ENCODE data around the gene CHMP2A. TPM values are rescaled to one million over a fixed set of nuclear protein-coding genes. Genes with fewer than 3 reads are reported as not detected.
A peak's percentile ranks its signal among the peaks of the same experiment; 100 is the strongest.

The CHMP2A gene
- total and polyA plus RNA-seq, 8 donors: 84.1 to 120 (median 96.2) TPM

DNA sequence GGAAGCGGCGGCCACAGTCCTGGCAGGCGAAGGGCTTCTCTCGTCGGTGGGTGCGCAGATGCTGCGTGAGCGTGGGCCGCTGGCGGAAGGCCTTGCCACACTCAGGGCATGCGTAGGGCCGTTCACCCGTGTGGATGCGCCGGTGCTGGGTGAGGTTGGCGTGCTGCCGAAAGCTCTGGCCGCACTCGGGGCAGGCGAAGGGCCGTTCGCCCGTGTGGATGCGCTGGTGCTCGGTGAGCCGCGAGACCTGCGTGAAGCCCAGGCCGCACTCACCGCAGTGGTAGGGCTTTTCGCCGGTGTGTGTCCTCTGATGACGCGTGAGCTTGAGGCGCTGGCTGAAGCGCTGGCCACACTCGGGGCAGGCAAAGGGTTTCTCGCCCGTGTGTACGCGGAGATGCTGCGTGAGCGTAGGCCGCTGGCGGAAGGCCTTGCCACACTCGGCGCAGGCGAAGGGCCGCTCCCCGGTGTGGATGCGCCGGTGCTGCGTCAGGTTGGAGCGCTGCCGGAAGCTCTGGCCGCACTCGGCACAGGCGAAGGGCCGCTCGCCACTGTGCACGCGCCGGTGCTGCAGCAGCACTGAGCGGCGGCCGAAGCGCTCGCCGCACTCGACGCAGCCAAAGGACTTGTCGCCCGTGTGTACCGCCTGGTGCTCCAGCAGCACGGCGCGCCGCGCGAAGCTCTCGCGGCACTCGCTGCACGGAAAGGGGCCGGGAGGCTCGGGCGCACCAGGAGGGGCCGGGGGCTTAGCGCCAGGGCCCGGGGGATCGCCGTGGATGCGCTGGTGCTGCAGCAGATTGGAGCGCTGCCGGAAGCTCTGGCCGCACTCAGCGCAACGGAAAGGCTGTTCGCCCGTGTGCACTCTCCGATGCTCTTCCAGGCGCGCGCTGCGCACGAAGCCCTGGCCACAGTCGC is 7.5 kb upstream of the CHMP2A start:
- ATAC-seq (peak; percentile 12), DNase-seq (peak; percentile 34 to 83 (median 44))
- no peak for TF ChIP-seq CTCF (IDR thresholded peaks at IDR 0.05)
- Histone ChIP-seq H3K27me3 (peaks cover 0 to 39% of the 10 kb centered on the region in 2 donors), H3K27ac (peak overlapping the region; percentile 9 to 48), H3K4me3 (peak overlapping the region; percentile 21 to 31), H3K9me3 (no peaks in the 10 kb centered on the region), H3K36me3 (peaks cover 0 to 9% of the 10 kb centered on the region in 2 donors), H3K4me1 (peaks cover 17 to 36% of the 10 kb centered on the region in 2 donors)
- intact Hi-C loops (cut with DNase I): no loop called here

GRCh38 chr19:58561373-58562121 is 6.6 kb upstream of the CHMP2A start:
- Histone ChIP-seq H3K36me3 (peaks cover 0 to 9% of the 10 kb centered on the region in 2 donors), H3K4me3 (peak overlapping the region; percentile 21 to 31), H3K4me1 (peaks cover 22 to 44% of the 10 kb centered on the region in 2 donors), H3K27ac (no peak overlapping the region), H3K27me3 (peaks cover 0 to 39% of the 10 kb centered on the region in 2 donors), H3K9me3 (no peaks in the 10 kb centered on the region)
- TF ChIP-seq CTCF (IDR thresholded peaks at IDR 0.05): no peak
- DNase-seq: no peak
- intact Hi-C loops (cut with DNase I): no loop called here
- no peak for ATAC-seq

DNA sequence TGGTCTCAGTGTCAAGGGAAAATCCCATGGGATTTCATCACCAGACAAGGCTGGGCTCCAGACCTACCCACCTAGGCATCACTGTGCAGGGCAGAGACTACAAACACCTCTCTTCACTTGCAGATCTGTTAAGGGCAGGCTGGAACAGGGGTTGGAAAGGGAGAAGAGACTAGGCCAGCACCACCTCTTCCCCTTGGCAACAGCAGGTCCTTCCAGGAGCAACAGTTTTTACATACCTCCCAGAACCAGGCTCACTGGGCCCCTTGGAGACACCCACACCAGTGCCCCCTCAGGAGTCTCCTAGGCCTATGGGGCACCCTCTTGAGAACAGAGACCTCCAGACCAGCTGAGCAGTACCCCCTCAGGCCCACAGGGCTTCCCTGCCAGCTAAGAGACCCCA is 6.0 kb upstream of the CHMP2A start:
- Histone ChIP-seq H3K4me1 (peaks cover 22 to 51% of the 10 kb centered on the region in 2 donors), H3K36me3 (peaks cover 0 to 14% of the 10 kb centered on the region in 2 donors), H3K9me3 (no peaks in the 10 kb centered on the region), H3K27me3 (peaks cover 0 to 39% of the 10 kb centered on the region in 2 donors), H3K4me3 (no peak overlapping the region), H3K27ac (no peak overlapping the region)
- DNase-seq: peak in 1 of 4 donors; percentile 24
- ATAC-seq: no peak
- intact Hi-C loops (cut with DNase I): no loop called here
- no peak for TF ChIP-seq CTCF (IDR thresholded peaks at IDR 0.05)

GRCh38 chr19:58560007-58560887 is 5.3 kb upstream of the CHMP2A start:
- H3K36me3 ChIP-seq: peaks cover 0 to 20% of the 10 kb centered on the region in 2 donors
- DNase-seq (peak in 1 of 4 donors; percentile 39), ATAC-seq (no peak)
- H3K4me3 ChIP-seq: peak overlapping the region; percentile 74 to 78
- H3K4me1 ChIP-seq: peaks cover 27 to 57% of the 10 kb centered on the region in 2 donors
- peak overlapping the region; percentile 100 for H3K27ac ChIP-seq
- intact Hi-C loops (cut with DNase I): no loop called here
- H3K27me3 ChIP-seq: peaks cover 0 to 39% of the 10 kb centered on the region in 2 donors
- no peak for TF ChIP-seq CTCF (IDR thresholded peaks at IDR 0.05)
- H3K9me3 ChIP-seq: no peaks in the 10 kb centered on the region
